SK-N-SH (cell line): ENCODE measurements around the gene WDFY1.

ENCODE experiments used
- CHD2 ChIP-seq: fragments of 150-350 bp; IDR thresholded peaks from 2 replicates; pipeline ENCODE4 v1.6.1; 2018; ENCODE audit warnings: low read length; ENCODE audit not compliant: partially characterized antibody
- ELF1 ChIP-seq: IDR thresholded peaks from 2 replicates; pipeline ENCODE4 v1.4.0; 2012
- FOXM1 ChIP-seq: IDR thresholded peaks from 2 replicates; pipeline ENCODE4 v1.4.0; 2012; ENCODE audit warnings: low read depth, mild to moderate bottlenecking
- NFIC ChIP-seq: IDR thresholded peaks from 2 replicates; pipeline ENCODE4 v1.4.0; 2012; ENCODE audit warnings: borderline replicate concordance
- POLR2AphosphoS5 ChIP-seq: IDR thresholded peaks from 2 replicates; pipeline ENCODE4 v1.6.1; 2012; ENCODE audit warnings: low read depth, low read length
- TF ChIP-seq, protein P1 (sequence below): fragments of 200-600 bp; sonication (generic); IDR thresholded peaks from 2 replicates; pipeline ENCODE4 v1.6.1; 2017; ENCODE audit warnings: antibody characterized with exemption, mild to moderate bottlenecking, moderate library complexity
- TF ChIP-seq, protein P2 (sequence below): fragments of 150-350 bp; IDR thresholded peaks from 2 replicates; pipeline ENCODE4 v1.6.1; 2017; ENCODE audit warnings: antibody characterized with exemption, low read length, low read depth, borderline replicate concordance

DNA sequence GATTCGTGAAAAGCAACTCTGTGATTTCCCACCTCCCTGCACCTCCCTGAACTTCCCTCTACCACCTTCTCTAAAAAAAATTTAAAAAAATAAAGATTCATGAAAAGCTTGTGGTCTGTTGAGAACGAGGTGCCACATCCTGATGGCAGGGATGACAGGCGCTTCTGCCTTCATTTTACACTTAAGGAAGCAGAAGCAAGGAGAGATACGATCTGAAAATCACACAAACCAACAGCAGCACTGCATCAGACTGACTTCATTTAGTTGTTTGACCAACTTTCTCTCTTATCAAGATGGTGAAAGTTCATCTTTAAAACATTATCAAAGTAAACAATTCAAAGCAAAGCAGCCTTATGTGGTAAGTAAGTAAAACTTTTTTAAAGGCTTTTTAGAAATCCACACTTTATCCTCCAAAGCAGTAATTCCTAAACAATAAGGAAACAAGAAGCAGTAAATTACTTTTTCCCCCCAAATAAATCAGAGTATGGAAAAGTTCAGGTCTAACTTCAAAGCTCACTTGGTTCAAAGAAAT lies 15.5 kb downstream of the WDFY1 start:
- TF ChIP-seq POLR2AphosphoS5 (no peak), CHD2 (no peak), FOXM1 (no peak), ELF1 (no peak), NFIC (no peak)
- TF ChIP-seq, protein P1, sequence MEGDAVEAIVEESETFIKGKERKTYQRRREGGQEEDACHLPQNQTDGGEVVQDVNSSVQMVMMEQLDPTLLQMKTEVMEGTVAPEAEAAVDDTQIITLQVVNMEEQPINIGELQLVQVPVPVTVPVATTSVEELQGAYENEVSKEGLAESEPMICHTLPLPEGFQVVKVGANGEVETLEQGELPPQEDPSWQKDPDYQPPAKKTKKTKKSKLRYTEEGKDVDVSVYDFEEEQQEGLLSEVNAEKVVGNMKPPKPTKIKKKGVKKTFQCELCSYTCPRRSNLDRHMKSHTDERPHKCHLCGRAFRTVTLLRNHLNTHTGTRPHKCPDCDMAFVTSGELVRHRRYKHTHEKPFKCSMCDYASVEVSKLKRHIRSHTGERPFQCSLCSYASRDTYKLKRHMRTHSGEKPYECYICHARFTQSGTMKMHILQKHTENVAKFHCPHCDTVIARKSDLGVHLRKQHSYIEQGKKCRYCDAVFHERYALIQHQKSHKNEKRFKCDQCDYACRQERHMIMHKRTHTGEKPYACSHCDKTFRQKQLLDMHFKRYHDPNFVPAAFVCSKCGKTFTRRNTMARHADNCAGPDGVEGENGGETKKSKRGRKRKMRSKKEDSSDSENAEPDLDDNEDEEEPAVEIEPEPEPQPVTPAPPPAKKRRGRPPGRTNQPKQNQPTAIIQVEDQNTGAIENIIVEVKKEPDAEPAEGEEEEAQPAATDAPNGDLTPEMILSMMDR: no peak
- TF ChIP-seq, protein P2, sequence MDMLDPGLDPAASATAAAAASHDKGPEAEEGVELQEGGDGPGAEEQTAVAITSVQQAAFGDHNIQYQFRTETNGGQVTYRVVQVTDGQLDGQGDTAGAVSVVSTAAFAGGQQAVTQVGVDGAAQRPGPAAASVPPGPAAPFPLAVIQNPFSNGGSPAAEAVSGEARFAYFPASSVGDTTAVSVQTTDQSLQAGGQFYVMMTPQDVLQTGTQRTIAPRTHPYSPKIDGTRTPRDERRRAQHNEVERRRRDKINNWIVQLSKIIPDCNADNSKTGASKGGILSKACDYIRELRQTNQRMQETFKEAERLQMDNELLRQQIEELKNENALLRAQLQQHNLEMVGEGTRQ: no peak
